Colonic mucosa (tissue), 4 donors: Measurements from ENCODE around the gene HJURP. TPM values are rescaled to one million over a fixed set of nuclear protein-coding genes. Genes with fewer than 3 reads are reported as not detected.

Experiments used
- DNase-seq: peaks from one replicate; pipeline ENCODE4 v3.0.0-alpha.2; 2020
- H3K27ac ChIP-seq: fragments of 200-600 bp; one replicate; pipeline ENCODE4 v1.8.0; 2021
- H3K27me3 ChIP-seq: fragments of 200-600 bp; one replicate; pipeline ENCODE4 v1.8.0; 2021
- H3K36me3 ChIP-seq: fragments of 200-600 bp; one replicate; pipeline ENCODE4 v1.8.0; 2021
- H3K4me1 ChIP-seq: fragments of 200-600 bp; one replicate; pipeline ENCODE4 v1.8.0; 2021; ENCODE audit warnings: mild to moderate bottlenecking
- H3K4me3 ChIP-seq: fragments of 200-600 bp; one replicate; pipeline ENCODE4 v1.8.0; 2021
- H3K9ac ChIP-seq, 2 donors: one replicate each; pipeline ENCODE4 v1.7.0; 2013; ENCODE audit warnings: control low read depth in 2 of 2, low read depth in 2 of 2, low read length in 2 of 2
- H3K9me3 ChIP-seq: fragments of 200-600 bp; one replicate; pipeline ENCODE4 v1.8.0; 2021
- CTCF ChIP-seq: fragments of 200-600 bp; IDR thresholded peaks from one replicate; pipeline ENCODE4 v1.8.0; 2022; ENCODE audit warnings: antibody characterized with exemption, mild to moderate bottlenecking
- intact Hi-C: fragments of 100-400 bp; cut with DNase I; formaldehyde crosslinking; loops from one replicate; pipeline ENCODE4 v1.14.1; 2022
- total RNA-seq, 2 donors: library from RNA; stranded (reverse); fragmentation: NEBNext Ultra II Directional in 1 of 2; extraction: Animal tissue kit (Norgen Biotek cat#: 25700) in 1 of 2; gene quantifications; one replicate each; pipeline ENCODE4 v1.2.1, GENCODE V29; 2021
- donor health status: healthy.
- donor health status: DM: no; HTN: no; CAD: no.
- donor health status: DM: no; HTN: no; CAD: no.

Gene HJURP
- total RNA-seq, 2 donors from 2014 or later, result 8.9 to 40.8 TPM

GRCh38 chr2:233822101-233822771 is 32.1 kb downstream of the HJURP start:
- Histone ChIP-seq H3K4me1 (no peaks in the 10 kb centered on the region), H3K36me3 (no peaks in the 10 kb centered on the region), H3K27me3 (no peaks in the 10 kb centered on the region), H3K27ac (no peak overlapping the region), H3K9ac (no peak overlapping the region), H3K9me3 (no peaks in the 10 kb centered on the region), H3K4me3 (no peak overlapping the region)
- no peak for DNase-seq
- intact Hi-C loops, result no loop called here
- no peak for TF ChIP-seq CTCF

GRCh38 chr2:233821709-233822100 is 32.6 kb downstream of the HJURP start:
- H3K9ac ChIP-seq, result no peak overlapping the region
- DNase-seq, result no peak
- TF ChIP-seq CTCF, result no peak
- intact Hi-C loops, result no loop called here
- no peak overlapping the region for H3K4me3 ChIP-seq
- no peak overlapping the region for H3K27ac ChIP-seq
- no peaks in the 10 kb centered on the region for H3K27me3 ChIP-seq
- H3K9me3 ChIP-seq, result no peaks in the 10 kb centered on the region
- no peaks in the 10 kb centered on the region for H3K36me3 ChIP-seq
- no peaks in the 10 kb centered on the region for H3K4me1 ChIP-seq

GRCh38 chr2:233821196-233821595 is 33.1 kb downstream of the HJURP start:
- Histone ChIP-seq H3K4me1 (no peaks in the 10 kb centered on the region), H3K4me3 (no peak overlapping the region), H3K9ac (no peak overlapping the region), H3K27me3 (no peaks in the 10 kb centered on the region), H3K27ac (no peak overlapping the region), H3K36me3 (no peaks in the 10 kb centered on the region), H3K9me3 (no peaks in the 10 kb centered on the region)
- intact Hi-C loops, result no loop called here
- DNase-seq, result no peak
- no peak for TF ChIP-seq CTCF

- Histone ChIP-seq H3K9me3 (no peaks in the 10 kb centered on the region), H3K4me1 (no peaks in the 10 kb centered on the region), H3K9ac (no peak overlapping the region), H3K36me3 (no peaks in the 10 kb centered on the region), H3K4me3 (no peak overlapping the region), H3K27ac (no peak overlapping the region), H3K27me3 (no peaks in the 10 kb centered on the region)
- no peak for TF ChIP-seq CTCF
- intact Hi-C loops, result no loop called here
- no peak for DNase-seq
These were observed 33.6 kb downstream of the HJURP start for GRCh38 chr2:233820774-233821105.

- H3K4me1 ChIP-seq, result no peaks in the 10 kb centered on the region
- no peak for TF ChIP-seq CTCF
- intact Hi-C loops, result no loop called here
- H3K27me3 ChIP-seq, result no peaks in the 10 kb centered on the region
- no peak overlapping the region for H3K27ac ChIP-seq
- H3K9me3 ChIP-seq, result no peaks in the 10 kb centered on the region
- DNase-seq, result no peak
- no peak overlapping the region for H3K9ac ChIP-seq
- no peak overlapping the region for H3K4me3 ChIP-seq
- no peaks in the 10 kb centered on the region for H3K36me3 ChIP-seq
These were observed 34.2 kb downstream of the HJURP start for GRCh38 chr2:233819884-233820773.
